Retinal pigment epithelial cell (primary cell): ENCODE measurements around the gene NPC1.

Experiments used
- DNase-seq: peaks from one replicate; pipeline ENCODE4 v3.0.0-alpha.2; 2010; ENCODE audit warnings: low read depth
- H3K4me3 ChIP-seq: 2 replicates; pipeline ENCODE4 v1.5.1; 2011; ENCODE audit warnings: mild to moderate bottlenecking, low read length, control low read depth, moderate library complexity
- CTCF ChIP-seq: conservative IDR thresholded peaks from 2 replicates; pipeline ENCODE4 v1.5.1; 2011; ENCODE audit warnings: low read depth, low read length, control low read depth, inconsistent platforms

The NPC1 gene

GRCh38 chr18:23534276-23534675, 52.0 kb downstream of the NPC1 start:
- H3K4me3 ChIP-seq: no peak overlapping the region
- DNase-seq: no peak
- TF ChIP-seq CTCF: no peak

GRCh38 chr18:23532848-23533247, 53.5 kb downstream of the NPC1 start:
- no peak overlapping the region for H3K4me3 ChIP-seq
- no peak for TF ChIP-seq CTCF
- DNase-seq: no peak

- DNase-seq: no peak
- H3K4me3 ChIP-seq: no peak overlapping the region
- TF ChIP-seq CTCF: no peak
These were observed 54.4 kb downstream of the NPC1 start for GRCh38 chr18:23531912-23532311.

GRCh38 chr18:23530195-23530594, 56.1 kb downstream of the NPC1 start:
- TF ChIP-seq CTCF: no peak
- H3K4me3 ChIP-seq: no peak overlapping the region
- DNase-seq: no peak

- no peak for TF ChIP-seq CTCF
- no peak overlapping the region for H3K4me3 ChIP-seq
- DNase-seq: no peak
These were observed 56.7 kb downstream of the NPC1 start for GRCh38 chr18:23529604-23530003.

- no peak for DNase-seq
- H3K4me3 ChIP-seq: no peak overlapping the region
These were observed 57.5 kb downstream of the NPC1 start for GRCh38 chr18:23528580-23529472.

More at GRCh38 chr18:23528580-23529472, 57.5 kb downstream of the NPC1 start:
- TF ChIP-seq CTCF: no peak
